Nephron progenitor cell (in vitro differentiated cells): ENCODE data around the gene CNN3.

Experiments
- DNase-seq: peaks from one replicate; pipeline ENCODE4 v3.0.0; 2021
- H3K27ac Mint-ChIP-seq: 2 replicates; pipeline ENCODE4 v1.8.0; 2021; ENCODE audit warnings: mild to moderate bottlenecking, moderate library complexity, mixed read lengths
- H3K27me3 Mint-ChIP-seq: 2 replicates; pipeline ENCODE4 v1.8.0; 2021; ENCODE audit warnings: mild to moderate bottlenecking, low read depth, mixed read lengths; ENCODE audit not compliant: poor library complexity
- H3K36me3 Mint-ChIP-seq: 2 replicates; pipeline ENCODE4 v1.8.0; 2021; ENCODE audit warnings: low read depth, mixed read lengths
- H3K4me1 Mint-ChIP-seq: 2 replicates; pipeline ENCODE4 v1.8.0; 2021; ENCODE audit warnings: mixed read lengths
- H3K4me3 Mint-ChIP-seq: 2 replicates; pipeline ENCODE4 v1.8.0; 2021; ENCODE audit warnings: mild to moderate bottlenecking, moderate library complexity, mixed read lengths
- H3K9me3 Mint-ChIP-seq: 2 replicates; pipeline ENCODE4 v1.8.0; 2021; ENCODE audit warnings: mild to moderate bottlenecking, moderate library complexity, mixed read lengths
- TF ChIP-seq, protein P1 (sequence below): fragments of 200-600 bp; sonication (generic); IDR thresholded peaks from 2 replicates; pipeline ENCODE4 v1.5.0; 2021; ENCODE audit warnings: antibody characterized with exemption

CNN3 gene

DNA sequence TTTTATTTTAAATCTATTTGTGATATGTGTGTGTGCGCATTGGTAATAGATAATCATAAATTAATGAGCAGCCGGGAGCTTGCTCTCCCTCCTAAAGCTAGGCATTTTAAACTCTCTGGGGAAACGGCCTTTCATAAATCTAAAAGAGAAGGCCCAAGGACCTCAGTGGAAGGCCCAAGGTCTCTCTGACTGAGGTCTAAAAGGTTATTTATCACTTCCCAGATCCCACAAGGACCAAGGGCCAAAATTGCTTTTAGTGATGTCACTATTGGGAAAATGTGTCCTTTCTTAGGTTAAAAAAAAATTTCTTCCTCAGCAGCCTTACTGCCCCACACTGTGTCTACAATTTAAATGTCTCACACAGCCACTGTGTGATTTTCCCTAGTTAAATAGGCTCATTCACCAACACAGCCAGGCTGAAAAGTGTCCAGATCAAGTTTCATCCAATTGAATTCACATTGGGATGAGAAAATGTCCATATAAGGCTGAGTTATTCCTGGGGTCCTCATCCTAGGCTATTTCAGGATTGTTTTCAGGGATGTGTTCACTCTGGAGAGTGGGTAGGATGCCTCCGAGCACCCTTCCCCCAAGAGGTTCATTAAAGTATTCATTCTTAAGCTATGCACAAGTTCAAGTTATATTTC lies 60.6 kb downstream of the CNN3 start:
- Mint-ChIP-seq H3K27me3 (no peaks in the 10 kb centered on the region), H3K27ac (peak overlapping the region; percentile 97), H3K36me3 (no peaks in the 10 kb centered on the region), H3K4me1 (peaks cover 62% of the 10 kb centered on the region), H3K4me3 (peak overlapping the region; percentile 26), H3K9me3 (no peaks in the 10 kb centered on the region)
- TF ChIP-seq, protein P1, sequence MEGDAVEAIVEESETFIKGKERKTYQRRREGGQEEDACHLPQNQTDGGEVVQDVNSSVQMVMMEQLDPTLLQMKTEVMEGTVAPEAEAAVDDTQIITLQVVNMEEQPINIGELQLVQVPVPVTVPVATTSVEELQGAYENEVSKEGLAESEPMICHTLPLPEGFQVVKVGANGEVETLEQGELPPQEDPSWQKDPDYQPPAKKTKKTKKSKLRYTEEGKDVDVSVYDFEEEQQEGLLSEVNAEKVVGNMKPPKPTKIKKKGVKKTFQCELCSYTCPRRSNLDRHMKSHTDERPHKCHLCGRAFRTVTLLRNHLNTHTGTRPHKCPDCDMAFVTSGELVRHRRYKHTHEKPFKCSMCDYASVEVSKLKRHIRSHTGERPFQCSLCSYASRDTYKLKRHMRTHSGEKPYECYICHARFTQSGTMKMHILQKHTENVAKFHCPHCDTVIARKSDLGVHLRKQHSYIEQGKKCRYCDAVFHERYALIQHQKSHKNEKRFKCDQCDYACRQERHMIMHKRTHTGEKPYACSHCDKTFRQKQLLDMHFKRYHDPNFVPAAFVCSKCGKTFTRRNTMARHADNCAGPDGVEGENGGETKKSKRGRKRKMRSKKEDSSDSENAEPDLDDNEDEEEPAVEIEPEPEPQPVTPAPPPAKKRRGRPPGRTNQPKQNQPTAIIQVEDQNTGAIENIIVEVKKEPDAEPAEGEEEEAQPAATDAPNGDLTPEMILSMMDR: no peak
- no peak for DNase-seq

- Mint-ChIP-seq H3K27ac (peak overlapping the region; percentile 66), H3K4me1 (peaks cover 64% of the 10 kb centered on the region), H3K4me3 (peak overlapping the region; percentile 67), H3K36me3 (no peaks in the 10 kb centered on the region), H3K27me3 (no peaks in the 10 kb centered on the region), H3K9me3 (no peaks in the 10 kb centered on the region)
- DNase-seq: no peak
- TF ChIP-seq, protein P1: no peak
Measured at GRCh38 chr1:94865360-94865759, 61.5 kb downstream of the CNN3 start.

- Mint-ChIP-seq H3K9me3 (no peaks in the 10 kb centered on the region), H3K27me3 (no peaks in the 10 kb centered on the region), H3K4me1 (peaks cover 70% of the 10 kb centered on the region), H3K27ac (peak overlapping the region; percentile 66), H3K36me3 (no peaks in the 10 kb centered on the region), H3K4me3 (peak overlapping the region; percentile 67)
- DNase-seq: peak; percentile 35
- TF ChIP-seq, protein P1: no peak
Measured at GRCh38 chr1:94864821-94865220, 62.1 kb downstream of the CNN3 start.

- Mint-ChIP-seq H3K4me1 (peaks cover 71% of the 10 kb centered on the region), H3K4me3 (peak overlapping the region; percentile 67), H3K36me3 (no peaks in the 10 kb centered on the region), H3K27ac (peak overlapping the region; percentile 94), H3K9me3 (no peaks in the 10 kb centered on the region), H3K27me3 (no peaks in the 10 kb centered on the region)
- no peak for DNase-seq
- TF ChIP-seq, protein P1: no peak
Measured at GRCh38 chr1:94863919-94864318, 63.0 kb downstream of the CNN3 start.

DNA sequence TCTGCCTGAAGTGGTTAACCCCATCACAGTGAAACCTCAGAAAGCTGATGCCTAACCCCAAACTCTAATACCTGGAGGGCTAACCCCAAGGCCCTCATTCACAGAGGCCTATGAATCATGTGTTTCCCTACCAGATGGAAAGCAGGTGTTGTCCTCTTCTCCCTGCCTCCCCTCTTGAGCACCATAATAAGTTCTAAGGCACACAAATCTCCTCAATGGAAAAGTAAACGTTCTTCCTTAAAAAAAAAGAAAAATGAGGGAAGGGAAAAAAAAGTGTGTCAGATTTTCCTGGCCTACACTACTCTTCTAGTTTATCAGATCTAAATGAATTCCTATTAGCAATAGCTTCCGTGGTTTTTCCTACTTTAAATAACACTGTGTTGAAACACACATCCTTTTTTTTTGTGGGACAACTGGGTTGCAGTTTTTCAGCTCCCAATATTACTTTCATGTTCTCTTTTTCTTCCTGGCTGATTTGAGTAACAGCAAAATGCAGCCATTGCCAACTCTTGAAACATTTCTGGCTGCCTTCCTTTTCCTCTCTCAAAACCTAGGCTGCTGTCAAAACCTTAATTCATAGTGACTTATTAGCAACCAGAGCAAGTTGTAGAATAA lies 63.5 kb downstream of the CNN3 start:
- Mint-ChIP-seq H3K27ac (peak overlapping the region; percentile 94), H3K4me1 (peaks cover 73% of the 10 kb centered on the region), H3K36me3 (no peaks in the 10 kb centered on the region), H3K27me3 (no peaks in the 10 kb centered on the region), H3K9me3 (no peaks in the 10 kb centered on the region), H3K4me3 (peak overlapping the region; percentile 67)
- no peak for DNase-seq
- TF ChIP-seq, protein P1: no peak

DNA sequence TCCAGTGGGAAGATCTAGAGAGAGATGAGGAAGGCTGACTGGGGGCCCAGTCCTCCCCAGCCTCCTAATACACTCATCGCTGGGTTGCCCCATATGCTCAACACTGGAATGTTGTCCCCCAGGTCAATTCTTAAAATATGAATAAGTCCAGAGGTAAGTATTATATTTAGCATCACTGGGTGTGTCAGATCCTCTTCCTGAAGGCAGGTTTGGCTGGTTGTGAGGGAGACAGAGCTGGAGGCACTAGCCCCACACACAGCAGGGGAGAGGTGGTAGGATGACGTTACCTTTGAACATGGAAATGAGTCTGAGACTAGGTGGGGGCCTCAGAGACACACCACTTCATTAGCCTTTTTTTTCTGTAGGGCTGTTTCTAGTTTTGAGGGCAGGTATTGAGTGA lies 64.2 kb downstream of the CNN3 start:
- Mint-ChIP-seq H3K27ac (no peak overlapping the region), H3K9me3 (no peaks in the 10 kb centered on the region), H3K4me1 (peaks cover 77% of the 10 kb centered on the region), H3K36me3 (no peaks in the 10 kb centered on the region), H3K27me3 (no peaks in the 10 kb centered on the region), H3K4me3 (no peak overlapping the region)
- DNase-seq: no peak
- TF ChIP-seq, protein P1: no peak
